Right ventricle myocardium inferior (tissue), 1 donor: ENCODE measurements around the gene ERVFRD-1. TPM values are rescaled to one million over a fixed set of nuclear protein-coding genes. Genes with fewer than 3 reads are reported as not detected.
"Not testable (repeated sequence)": the region's sequence is repeated elsewhere in the genome, so short reads cannot be mapped to it uniquely, and the experiment has no call there.

Source experiments
- ATAC-seq: fragments of 200-7000 bp; cut with Tn5 transposase; one replicate; pipeline ENCODE4 v1.9.1; 2020; ENCODE audit warnings: mild to moderate bottlenecking, moderate library complexity
- DNase-seq: peaks from one replicate; pipeline ENCODE4 v3.0.0; 2021; ENCODE audit errors: missing footprints
- intact Hi-C: fragments of 100-400 bp; cut with DNase I; formaldehyde crosslinking; loops from one replicate; pipeline ENCODE4 v1.11.0; 2022
- total RNA-seq: library from RNA; stranded (reverse); fragmentation: NEBNext Ultra II Directional; extraction: Animal tissue kit (Norgen Biotek cat#: 25700); gene quantifications from one replicate; pipeline ENCODE4 v1.2.1, GENCODE V29; 2021
- donor health status: DM: no; HTN: yes; CAD: no; lungs with severe emphysema.

The ERVFRD-1 gene
- total RNA-seq, 1 donor from 2014 or later: 0.14 TPM

GRCh38 chr6:11094411-11094851, 17.1 kb downstream of the ERVFRD-1 start:
- ATAC-seq: no peak
- intact Hi-C loops: no loop called here
- DNase-seq: no peak

GRCh38 chr6:11093626-11094410, 17.7 kb downstream of the ERVFRD-1 start, which contains the start of gene SMIM13:
Gene SMIM13, plus strand, starts transcription at chr6:11093834. Its CDS starts 480 bp downstream, at chr6:11094314.
- intact Hi-C loops: no loop called here
- ATAC-seq: peak; percentile 99
- peak; percentile 99 for DNase-seq

- ATAC-seq (peak; percentile 1), DNase-seq (no peak)
- intact Hi-C loops: no loop called here
Measured at GRCh38 chr6:11093376-11093625, 18.2 kb downstream of the ERVFRD-1 start.

- intact Hi-C loops: no loop called here
- no peak for DNase-seq
- peak; percentile 0 for ATAC-seq
Measured at GRCh38 chr6:11092668-11093375, 18.7 kb downstream of the ERVFRD-1 start.

- DNase-seq, ATAC-seq, intact Hi-C loops: not testable (repeated sequence)
Measured at GRCh38 chr6:11091141-11091540, 20.4 kb downstream of the ERVFRD-1 start.

DNA sequence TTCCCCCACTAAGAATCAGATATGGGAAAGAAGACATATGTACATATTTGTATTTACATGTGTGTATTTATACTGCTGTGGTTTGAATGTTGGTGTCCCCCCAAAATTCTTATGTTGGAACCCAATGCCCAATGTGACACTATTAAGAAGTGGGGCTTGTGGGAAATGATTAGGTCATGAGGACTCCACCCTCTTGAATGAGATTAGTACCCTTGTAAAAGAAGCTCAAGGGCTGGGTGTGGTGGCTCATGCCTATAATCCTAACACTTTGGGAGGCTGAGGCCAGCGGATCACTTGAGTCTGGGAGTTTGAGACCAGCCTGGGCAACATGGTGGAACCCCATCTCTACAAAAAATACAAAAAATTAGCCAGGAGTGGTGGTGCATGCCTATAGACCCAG, 21.8 kb downstream of the ERVFRD-1 start:
- intact Hi-C loops: no loop called here
- no peak for DNase-seq
- ATAC-seq: no peak

- intact Hi-C loops, ATAC-seq, DNase-seq: not testable (repeated sequence)
Measured at GRCh38 chr6:11087141-11087812, 24.2 kb downstream of the ERVFRD-1 start.

DNA sequence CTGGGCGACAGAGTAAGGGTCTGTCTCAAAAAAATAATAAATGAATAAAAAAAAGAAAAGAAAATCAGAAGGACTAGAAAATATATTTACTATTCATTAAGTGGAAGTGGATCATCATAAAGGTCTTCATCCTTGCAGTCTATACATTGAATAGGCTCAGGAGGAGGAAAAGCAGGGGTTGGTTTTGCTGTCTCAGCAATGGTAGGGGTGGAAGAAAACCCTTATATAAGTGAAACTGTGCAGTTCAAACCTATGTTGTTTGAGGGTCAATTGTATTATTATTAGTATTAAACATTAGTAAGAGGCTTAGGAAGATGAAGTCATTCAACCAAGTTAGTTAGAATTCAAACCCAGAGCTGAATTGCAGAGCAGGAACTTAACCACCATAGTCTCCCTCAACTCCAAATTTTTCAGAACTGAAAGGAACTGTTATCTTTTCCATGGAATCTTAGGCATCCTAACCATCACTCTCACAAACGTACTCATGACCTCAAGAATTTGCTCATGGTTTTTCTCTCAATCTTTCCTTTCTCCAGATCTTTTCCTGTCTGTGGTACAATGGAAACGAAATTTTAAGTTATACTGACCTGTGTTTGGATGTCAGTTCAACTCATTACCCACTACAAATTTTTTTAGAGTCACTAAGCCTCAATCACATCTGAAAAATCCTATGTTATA, 25.6 kb downstream of the ERVFRD-1 start:
- DNase-seq (no peak), ATAC-seq (no peak)
- intact Hi-C loops: no loop called here

DNA sequence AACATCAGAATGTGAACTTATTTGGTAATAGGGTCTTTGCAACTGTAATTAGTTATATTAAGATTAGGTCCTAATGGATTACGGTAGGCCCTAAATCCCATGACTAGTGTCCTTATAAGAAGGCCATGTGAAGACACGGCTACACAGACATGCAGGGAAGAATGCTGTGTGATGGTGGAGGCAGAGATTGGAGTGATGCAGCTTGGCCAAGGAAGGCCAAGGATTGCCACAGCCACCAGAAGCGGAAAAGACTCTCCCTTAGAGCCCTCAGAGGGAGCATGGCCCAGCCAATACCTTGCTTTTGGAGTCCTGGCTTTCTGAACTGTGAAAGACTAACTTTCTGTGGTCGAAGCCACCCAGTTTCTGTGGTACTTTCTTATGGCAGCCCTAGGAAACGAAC, 27.6 kb downstream of the ERVFRD-1 start:
- ATAC-seq (no peak), DNase-seq (no peak)
- intact Hi-C loops: no loop called here

- ATAC-seq (no peak), DNase-seq (no peak)
- intact Hi-C loops: no loop called here
Measured at GRCh38 chr6:11083491-11083890, 28.0 kb downstream of the ERVFRD-1 start.

DNA sequence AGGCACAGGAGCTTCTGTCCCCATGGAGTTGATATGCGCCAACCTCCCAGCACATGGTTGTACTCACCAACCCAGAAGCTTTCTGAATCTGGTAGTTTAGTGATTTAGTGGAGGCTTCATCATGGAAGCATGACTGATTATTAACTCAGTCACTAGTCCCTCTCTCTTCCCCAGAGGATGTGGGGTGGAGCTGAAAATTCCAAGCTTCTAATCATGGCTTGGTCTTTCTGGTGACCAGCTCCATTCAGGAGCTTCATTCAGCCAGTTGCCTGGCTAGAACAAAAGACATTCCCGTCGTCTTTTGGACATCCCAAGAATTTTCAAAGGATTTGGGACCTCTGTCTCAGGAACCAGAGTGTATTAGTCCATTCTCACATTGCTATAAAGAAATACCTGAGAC, 31.2 kb downstream of the ERVFRD-1 start:
- intact Hi-C loops: no loop called here
- ATAC-seq (no peak), DNase-seq (no peak)

GRCh38 chr6:11078266-11078665, 33.3 kb downstream of the ERVFRD-1 start:
- intact Hi-C loops: no loop called here
- ATAC-seq: no peak
- DNase-seq: no peak

GRCh38 chr6:11076540-11076939, 35.0 kb downstream of the ERVFRD-1 start:
- DNase-seq: no peak
- intact Hi-C loops: no loop called here
- no peak for ATAC-seq

- intact Hi-C loops: no loop called here
- ATAC-seq (no peak), DNase-seq (no peak)
Measured at GRCh38 chr6:11072101-11072500, 39.4 kb downstream of the ERVFRD-1 start.

- intact Hi-C loops: loop anchor here (1.0 to 5.0 kb wide), 2 partner anchors 118 to 592 kb away; no protein-coding TSS in a partner anchor
- DNase-seq: no peak
- ATAC-seq: no peak
Measured at GRCh38 chr6:11069760-11070159, 41.8 kb downstream of the ERVFRD-1 start.

GRCh38 chr6:11067348-11067747, 44.2 kb downstream of the ERVFRD-1 start:
- intact Hi-C loops: loop anchor here (5.0 kb wide), 1 partner anchor 590 kb away; no protein-coding TSS in a partner anchor
- ATAC-seq: no peak
- DNase-seq: no peak

GRCh38 chr6:11066505-11067347, 44.8 kb downstream of the ERVFRD-1 start:
- intact Hi-C loops: loop anchor here (5.0 kb wide), 1 partner anchor 589 kb away; no protein-coding TSS in a partner anchor
- no peak for ATAC-seq

More at GRCh38 chr6:11066505-11067347, 44.8 kb downstream of the ERVFRD-1 start:
- no peak for DNase-seq
